ENCODE measurements around the gene RHBDL1.

RHBDL1 gene

DNA sequence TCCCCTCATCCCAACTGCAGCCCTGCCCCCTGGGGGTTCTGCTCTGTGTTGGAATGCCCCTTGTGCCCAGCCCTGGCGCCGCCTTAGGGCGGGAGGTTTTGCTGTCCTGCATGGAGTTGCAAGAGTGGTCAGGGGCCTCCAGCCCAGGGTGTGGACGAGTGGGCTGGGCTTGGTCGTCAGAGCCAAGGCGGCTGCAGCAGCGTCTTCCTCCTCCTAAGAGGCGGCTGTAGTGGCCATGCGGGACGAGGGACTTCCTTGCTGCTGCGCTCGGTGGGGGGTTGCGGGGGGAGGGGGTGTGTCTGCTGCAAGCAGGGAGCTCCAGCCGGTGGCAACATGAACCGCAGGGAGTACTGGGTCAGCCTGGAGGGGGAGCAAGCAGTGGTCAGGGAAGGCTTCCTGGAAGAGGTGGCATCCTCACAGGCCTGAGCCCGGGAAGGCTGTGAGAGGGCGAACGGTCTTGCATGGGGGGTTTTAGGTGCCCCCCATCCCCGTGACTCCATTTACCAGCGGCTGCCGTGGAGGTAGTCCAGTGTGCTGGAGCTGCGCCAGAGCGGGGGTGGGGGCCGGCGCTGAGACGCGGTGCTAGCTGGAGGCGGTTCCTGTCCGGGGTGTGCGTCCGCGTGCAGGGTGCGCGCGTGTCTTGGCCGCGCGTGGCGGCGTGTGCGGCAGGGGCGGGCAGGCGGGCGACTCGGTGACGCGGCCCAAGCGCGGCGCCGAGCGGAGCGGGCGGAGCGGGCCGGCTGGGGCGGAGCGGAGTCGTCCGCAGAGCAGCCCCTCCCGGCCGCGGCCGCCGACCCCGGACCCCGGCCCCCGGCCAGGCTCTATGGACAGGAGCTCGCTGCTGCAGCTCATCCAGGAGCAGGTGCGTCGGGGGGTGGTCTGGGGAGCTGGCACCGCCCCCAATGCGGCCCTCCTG is at the start of gene RHBDL1:
TSS of gene RHBDL1 (plus strand) at position 704 of the 916 bp plus-strand sequence. CDS start at position 824, 120 bp downstream.
- DNase-seq (ENCODE audit: low read depth) = no peak

DNA sequence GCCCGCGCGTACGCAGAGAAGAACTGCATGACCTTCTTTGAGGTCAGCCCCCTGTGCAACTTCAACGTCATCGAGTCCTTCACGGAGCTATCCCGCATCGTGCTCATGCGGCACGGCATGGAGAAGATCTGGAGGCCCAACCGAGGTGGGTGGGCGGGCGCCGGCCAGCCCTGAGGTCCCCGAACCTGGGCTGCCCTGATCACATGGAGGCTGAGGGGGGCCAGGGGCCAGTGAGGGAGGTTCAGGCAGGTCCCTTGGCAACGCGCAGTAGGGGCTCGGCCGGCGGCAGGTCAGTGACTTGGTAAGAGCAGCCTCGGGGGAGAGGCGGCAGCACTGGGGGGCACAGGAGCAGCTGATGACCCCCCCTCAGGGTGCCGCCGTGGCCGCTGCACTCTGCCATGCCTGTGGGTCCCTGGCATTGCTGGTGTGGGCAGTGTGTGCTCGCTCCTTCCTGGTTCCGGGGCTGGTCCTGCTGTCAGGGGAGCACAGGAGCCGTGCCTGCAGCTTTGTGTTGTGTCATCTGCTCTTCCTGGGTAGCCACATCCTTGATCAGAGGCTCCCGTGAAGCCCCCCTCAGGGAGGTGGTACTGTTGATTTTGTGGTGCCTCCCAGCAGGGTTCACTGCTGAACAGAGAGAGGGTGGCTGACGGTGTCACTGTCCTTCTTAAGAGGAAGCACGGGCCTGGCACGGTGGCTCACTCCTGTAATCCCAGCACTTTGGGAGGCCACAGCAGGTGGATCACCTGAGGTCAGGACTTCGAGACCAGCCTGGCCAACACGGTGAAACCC is 49.3 kb upstream of the RHBDL1 start:
- no peak for DNase-seq (ENCODE audit: low read depth)

DNA sequence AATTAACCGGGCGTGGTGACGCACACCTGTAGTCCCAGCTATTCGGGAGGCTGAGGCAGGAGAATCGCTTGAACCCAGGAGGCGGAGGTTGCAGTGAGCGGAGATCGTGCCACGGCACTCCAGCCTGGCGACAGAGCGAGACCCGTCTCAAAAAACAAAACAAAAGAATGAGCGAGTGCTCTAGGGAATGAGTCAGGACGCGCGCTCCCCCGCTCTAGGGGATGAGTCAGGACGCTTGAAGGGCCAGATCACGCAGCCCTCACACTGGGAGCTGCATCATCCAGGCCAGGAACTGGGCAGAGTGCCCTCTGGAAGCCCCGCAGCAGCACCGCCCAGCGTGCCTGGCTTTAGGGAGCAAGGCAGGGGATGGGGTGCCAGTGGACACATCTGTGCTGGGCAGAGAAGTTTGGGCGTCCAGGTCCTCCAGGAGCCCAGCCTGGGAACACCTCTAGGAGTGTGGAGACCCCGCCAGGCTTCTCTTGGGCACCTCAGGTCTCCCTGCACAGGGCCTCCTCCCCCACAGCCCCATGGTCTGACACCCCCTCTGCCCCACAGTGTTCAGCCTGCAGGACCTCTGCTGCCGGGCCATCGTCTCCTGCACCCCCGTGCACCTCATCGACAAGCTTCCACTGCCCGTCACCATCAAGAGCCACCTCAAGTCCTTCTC is 48.6 kb upstream of the RHBDL1 start:
- DNase-seq (ENCODE audit: low read depth) = no peak

DNA sequence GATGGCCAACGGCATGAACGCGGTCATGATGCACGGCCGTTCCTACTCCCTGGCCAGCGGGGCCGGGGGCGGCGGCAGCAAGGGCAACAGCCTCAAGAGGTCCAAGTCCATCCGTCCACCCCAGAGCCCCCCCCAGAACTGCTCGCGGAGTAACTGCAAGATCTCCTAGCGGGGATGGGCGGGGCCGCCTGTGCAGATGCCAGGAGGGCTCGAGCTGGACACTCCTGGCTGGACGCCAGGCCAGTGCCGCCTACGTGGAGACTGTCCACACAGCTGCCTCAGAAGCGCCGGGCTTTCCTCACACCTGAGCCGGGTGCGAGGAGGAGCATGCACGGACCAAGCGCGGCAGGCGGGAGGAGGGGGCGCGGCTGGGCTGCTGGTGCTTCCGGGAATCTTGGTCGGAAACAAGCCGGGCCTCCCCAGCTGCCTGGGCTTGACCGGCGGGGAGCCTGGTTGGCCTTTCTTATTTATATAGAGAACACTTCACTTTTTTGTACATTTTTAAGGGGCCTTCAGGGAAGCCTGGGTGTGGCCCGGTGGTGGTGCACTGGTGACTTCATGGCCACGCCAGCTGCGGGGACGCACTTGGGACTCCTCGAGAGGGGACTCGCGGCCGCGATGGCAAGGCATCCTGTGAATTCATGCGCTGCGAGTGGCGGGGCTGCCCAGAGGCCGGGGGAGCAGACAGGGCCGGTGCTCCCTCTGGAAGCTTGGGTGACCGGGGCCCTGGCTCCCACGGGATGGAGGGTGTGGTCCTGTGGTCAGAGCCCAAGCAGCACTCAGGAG is 47.8 kb upstream of the RHBDL1 start:
- no peak for DNase-seq (ENCODE audit: low read depth)

DNA sequence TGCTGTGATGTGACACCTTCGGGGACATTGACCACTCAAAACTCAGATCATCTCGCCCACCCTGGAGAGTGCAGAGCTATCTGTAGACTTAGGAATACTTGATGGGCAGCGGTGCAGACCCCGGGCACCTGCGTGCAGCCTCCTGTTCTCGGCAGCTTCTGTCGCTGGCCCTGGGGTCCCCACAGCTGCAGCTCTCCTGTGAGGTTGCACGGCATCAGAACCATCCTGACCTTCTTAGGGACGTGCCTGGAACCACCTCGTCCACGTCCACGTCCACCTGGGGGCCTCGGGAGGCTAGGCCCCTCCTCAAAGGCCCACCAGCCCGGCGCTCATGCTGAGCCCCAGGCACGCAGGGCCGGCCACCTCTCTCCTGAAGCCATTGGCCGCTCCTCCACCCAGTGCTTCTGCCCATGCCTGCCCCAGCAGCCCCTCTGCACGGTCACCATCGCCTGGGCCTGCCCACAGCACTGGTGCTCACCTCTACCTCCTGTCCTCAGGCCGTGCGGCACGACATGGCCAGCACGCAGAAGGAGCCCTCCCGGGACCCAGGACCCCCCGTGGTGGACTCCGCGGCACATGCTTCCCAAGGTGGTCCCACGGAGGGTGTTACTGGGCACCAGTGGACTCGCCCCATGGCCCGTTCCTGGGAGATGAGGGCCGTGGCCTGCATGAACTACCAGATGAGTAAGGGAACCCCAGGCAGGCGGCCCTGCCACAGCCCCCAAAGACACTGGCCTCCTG is 47.0 kb upstream of the RHBDL1 start:
- no peak for DNase-seq (ENCODE audit: low read depth)

DNA sequence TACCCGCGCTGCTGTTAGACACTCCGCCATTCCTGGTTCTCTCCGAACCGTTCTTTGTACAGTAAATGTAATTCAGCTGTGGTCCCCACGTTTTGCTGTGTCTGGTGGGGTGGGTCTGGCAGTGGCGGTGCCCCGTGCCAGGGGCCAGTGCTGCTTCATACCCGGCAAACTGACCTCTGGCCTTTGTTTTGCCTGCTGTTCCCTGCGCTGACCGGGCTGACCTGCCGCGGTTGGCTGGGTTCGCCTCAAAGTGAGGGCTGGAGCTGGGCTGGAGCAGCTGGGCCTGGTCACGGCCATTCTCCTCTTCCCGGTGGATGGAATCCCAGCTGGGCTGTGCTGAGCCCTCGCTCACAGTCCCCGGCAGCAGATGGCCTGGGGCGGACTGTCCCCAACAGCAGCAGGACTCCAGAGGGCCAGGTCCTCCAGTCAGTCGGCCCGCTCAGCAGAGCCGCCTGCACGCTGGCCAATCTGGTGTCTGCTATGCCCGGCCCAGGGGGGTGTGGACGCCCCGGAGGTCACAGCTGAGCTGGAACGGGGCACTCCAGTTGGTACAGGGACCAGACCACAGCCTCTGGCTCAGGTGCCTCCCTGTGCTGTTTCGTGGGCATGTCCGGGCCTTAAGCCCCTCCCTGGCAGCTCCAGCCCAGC is 46.2 kb upstream of the RHBDL1 start:
- DNase-seq (ENCODE audit: low read depth) = no peak

DNA sequence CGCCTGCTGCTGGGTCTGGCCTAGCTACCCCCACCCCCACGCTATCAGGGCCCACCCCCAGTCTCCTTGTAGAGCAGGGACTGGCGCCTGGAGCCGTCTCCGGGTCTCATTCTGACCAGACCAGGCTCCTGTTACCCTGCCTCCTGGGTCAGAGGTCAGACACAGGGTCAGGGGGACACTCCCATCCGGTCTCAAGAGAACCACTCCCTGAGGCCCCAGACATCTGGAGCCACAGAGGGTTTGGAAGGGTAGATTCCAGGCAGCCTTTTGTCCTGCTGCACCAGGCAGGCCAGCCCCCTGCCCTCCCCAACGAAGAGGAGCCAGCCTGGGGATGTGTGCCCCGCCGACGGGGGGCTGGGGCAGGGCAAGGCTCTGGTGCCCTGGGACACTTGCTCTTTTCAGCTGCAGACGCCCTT is 45.6 kb upstream of the RHBDL1 start:
- DNase-seq (ENCODE audit: low read depth) = no peak

DNA sequence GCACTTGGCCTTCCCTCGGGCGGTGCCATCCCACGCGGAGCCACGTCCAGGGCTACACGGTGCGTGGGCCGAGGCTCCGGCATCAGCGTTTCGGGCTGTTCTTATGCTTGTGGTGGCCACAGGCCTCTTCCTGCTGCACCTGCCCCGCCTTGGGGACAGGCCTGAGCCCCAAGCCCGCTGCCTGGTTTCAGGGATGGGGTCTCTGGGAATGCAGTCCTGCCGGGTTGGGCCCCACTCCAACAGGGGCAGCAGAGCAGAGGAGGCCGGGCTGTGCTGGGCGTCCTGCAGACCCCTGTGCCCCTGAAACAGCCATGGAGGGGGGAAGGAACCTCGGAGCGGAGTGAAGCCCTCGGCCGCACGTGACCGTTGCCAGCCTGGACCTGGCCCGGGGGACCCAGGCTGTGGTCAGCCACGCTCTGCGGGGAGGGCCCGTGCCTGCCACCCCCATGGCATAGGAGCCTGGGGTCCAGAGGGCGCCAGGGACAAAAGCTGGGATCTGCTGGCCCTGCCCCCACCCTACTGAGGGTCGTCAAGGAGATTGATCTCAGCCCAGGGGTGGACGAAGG is 45.1 kb upstream of the RHBDL1 start:
- DNase-seq (ENCODE audit: low read depth) = no peak

DNA sequence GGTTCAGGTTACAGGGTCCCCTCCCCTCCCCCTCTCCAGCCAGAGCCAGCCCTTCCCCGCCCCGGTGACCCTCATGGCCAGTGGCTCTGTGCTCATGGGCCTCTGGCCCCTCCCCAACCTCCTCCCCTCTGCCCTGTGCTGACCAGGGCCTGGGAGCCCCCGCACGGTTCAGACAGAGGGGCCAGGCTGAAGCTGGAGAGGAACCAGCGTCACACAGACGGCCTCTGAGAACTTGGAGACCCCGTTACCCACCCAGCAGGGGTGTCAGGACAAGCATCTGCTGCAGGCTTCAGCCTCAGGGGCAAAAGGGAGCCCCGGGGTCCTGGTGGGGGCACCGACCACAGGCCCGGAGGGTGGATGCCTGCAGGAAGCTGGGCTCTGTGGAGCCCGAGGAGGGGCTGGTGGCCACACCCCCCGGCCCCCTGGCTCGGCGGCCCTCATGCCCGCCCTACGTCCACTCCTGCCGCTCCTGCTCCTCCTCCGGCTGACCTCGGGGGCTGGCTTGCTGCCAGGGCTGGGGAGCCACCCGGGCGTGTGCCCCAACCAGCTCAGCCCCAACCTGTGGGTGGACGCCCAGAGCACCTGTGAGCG is 44.6 kb upstream of the RHBDL1 start, which contains the start of gene WFIKKN1:
TSS of gene WFIKKN1 (plus strand) at position 171 of the 591 bp plus-strand sequence. CDS start at position 440, 269 bp downstream.
- DNase-seq (ENCODE audit: low read depth) = no peak

DNA sequence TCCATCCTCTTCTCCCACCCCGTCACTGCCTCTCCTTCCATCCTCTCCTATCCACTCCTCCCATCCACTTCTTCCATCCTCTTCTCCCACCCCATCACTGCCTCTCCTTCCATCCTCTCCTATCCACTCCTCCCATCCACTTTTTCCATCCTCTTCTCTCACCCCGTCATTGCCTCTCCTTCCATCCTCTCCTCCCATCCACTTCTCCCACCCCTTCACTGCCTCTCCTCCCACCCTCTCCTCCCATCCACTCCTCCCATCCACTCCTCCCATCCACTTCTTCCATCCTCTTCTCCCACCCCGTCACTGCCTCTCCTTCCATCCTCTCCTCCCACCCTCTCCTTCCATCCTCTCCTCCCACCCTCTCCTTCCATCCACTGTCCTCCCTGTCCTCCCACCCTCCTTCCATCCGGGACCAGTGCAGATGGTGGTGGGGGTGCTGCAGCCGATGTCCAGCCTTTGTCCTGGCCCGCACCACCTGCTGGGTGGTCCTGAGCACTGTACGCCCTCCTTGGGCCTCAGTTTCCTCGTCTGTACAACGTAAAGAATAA is 43.6 kb upstream of the RHBDL1 start:
- DNase-seq (ENCODE audit: low read depth) = no peak

DNA sequence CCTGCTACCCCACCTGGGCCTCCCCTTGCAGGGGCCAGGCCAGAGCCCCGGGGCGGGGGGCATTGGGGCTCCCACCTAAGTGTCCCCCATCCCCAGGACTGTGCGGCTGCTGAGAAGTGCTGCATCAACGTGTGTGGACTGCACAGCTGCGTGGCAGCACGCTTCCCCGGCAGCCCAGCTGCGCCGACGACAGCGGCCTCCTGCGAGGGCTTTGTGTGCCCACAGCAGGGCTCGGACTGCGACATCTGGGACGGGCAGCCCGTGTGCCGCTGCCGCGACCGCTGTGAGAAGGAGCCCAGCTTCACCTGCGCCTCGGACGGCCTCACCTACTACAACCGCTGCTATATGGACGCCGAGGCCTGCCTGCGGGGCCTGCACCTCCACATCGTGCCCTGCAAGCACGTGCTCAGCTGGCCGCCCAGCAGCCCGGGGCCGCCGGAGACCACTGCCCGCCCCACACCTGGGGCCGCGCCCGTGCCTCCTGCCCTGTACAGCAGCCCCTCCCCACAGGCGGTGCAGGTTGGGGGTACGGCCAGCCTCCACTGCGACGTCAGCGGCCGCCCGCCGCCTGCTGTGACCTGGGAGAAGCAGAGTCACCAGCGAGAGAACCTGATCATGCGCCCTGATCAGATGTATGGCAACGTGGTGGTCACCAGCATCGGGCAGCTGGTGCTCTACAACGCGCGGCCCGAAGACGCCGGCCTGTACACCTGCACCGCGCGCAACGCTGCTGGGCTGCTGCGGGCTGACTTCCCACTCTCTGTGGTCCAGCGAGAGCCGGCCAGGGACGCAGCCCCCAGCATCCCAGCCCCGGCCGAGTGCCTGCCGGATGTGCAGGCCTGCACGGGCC is 42.8 kb upstream of the RHBDL1 start:
- no peak for DNase-seq (ENCODE audit: low read depth)

DNA sequence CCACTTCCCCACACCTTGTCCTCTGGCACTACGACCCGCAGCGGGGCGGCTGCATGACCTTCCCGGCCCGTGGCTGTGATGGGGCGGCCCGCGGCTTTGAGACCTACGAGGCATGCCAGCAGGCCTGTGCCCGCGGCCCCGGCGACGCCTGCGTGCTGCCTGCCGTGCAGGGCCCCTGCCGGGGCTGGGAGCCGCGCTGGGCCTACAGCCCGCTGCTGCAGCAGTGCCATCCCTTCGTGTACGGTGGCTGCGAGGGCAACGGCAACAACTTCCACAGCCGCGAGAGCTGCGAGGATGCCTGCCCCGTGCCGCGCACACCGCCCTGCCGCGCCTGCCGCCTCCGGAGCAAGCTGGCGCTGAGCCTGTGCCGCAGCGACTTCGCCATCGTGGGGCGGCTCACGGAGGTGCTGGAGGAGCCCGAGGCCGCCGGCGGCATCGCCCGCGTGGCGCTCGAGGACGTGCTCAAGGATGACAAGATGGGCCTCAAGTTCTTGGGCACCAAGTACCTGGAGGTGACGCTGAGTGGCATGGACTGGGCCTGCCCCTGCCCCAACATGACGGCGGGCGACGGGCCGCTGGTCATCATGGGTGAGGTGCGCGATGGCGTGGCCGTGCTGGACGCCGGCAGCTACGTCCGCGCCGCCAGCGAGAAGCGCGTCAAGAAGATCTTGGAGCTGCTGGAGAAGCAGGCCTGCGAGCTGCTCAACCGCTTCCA is 42.0 kb upstream of the RHBDL1 start:
- DNase-seq (ENCODE audit: low read depth) = no peak

DNA sequence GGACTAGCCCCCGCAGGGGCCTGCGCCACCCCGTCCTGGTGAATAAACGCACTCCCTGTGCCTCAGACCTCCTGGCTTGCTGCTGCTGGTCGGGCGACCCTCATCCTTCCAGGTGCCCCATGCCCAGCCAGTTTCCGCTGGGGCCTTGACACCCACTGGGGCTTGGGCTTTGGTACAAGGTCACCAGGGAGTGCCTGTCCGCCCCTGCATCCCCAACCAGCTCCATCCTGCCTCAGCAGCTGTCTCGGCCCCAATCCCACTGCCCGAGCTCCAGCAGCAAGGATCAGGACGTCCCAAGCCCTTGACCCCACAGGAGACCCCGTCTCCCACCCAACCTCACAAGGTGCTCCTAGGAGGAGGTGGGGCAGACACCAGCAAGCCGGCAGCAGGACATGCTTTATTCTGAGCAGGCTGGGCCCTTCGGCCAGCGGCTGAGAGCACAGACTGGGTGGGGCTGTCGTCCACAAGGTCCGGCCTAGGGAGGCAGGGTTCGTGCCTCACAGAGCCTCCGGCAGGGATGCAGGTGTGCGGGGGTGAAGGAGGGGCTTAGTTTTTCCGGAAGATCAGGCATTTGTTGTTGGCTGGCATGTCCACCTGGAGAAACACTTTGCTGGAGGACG is 41.3 kb upstream of the RHBDL1 start:
- DNase-seq (ENCODE audit: low read depth) = no peak

DNA sequence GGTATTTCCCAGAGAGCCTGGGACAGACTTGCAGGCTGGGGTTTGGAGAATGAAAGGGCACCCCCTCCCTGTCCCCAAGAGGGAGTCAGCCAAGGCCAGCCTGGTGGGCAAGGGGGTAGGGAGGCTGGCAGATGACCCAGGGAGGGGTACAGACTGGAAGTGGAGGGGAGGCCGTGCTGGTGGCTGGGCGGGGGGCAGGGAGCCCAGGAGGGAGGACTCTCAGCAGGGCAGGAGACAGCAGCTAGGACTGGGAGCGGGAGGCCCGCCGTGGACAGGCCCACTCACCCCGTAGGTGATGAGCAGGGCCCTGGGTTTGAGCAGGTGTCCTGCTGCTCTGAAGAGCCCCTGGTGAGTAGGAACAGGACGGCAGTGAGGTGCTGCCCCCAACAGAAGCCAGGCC is 40.5 kb upstream of the RHBDL1 start:
- no peak for DNase-seq (ENCODE audit: low read depth)

DNA sequence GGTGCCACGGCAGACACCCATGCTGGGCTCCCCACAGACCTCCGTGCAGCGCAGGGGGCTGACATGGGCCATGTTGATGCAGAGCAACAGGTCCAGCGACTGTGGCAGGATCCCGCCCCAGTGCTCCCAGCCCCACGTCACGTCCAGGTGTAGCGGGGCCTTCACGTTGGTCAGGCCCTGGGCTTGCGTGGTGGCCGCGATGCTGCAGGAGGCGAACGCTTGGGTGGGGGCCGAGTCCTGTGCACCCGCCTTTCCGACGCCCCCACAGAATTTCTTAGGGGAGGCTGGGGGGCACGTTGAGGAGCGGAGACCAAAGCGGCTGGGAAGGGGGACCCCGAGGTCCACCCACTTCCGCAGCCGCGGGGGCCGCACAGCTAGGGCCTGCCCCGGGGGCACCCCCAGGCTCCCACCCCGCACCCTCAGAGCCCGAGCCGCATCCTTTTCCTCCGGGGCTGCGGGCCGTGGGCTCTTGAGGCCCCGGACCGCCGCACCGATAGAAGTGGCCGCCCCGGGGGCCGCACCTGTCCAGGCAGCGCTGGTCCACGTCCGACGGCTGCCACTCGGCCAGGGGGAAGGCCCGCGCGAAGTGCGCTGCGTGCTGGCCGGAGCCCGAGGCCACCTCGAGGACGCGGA is 39.8 kb upstream of the RHBDL1 start:
- DNase-seq (ENCODE audit: low read depth) = no peak

DNA sequence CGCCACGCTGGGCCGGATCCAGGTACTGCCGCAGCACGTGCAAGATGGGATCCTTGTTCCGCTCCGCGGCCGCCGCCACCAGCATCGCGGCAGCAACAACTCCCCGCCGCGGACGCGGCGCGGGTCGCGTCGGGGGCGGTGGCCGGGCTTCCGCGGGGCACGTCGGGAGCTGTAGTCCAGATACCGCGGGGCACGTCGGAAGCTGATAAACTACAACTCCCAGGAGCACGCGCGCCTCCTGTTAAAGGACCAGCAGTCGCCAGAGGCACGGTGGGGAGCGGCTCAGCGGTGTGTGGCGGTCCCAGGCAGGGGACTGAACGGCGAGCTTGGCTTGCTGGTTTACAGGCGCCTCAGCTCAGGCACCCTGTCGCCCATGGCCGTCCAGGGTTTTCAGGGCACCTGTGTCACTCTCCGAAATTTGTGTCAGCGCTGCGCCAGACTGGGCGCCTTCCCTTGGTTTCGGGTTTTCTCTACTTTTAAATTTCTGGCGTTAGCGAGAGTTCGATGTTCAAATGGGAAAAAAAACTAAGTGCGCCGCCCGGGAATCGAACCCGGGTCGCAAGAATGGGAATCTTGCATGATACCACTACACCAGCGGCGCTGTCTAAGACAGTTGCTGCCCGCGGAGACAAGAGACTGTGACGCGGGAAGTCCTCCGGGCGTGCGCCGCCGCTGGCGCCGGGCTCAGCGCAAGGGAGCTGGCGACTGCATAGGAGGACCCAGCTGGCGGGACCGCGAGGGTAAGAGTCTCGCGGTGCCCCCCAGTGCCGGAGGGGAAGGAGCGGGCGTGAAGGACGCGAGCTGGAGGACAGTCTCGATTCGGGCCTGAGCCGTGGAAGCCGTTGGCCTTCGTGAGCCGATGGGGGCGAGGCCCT is 39.0 kb upstream of the RHBDL1 start, which contains the start of gene METTL26:
TSS of gene METTL26 (minus strand) at position 100 of the 875 bp plus-strand sequence. CDS start at position 85, 15 bp downstream.
- peak; percentile 90 for DNase-seq (ENCODE audit: low read depth)
